HepG2 (cell line): ENCODE results near the gene PKD1L1. TPM values are rescaled to one million over a fixed set of nuclear protein-coding genes. Genes with fewer than 3 reads are reported as not detected.
A peak's percentile ranks its signal among the peaks of the same experiment; 100 is the strongest.
"Not testable (repeated sequence)": the region's sequence is repeated elsewhere in the genome, so short reads cannot be mapped to it uniquely, and the experiment has no call there.

Experiments
- ATAC-seq: fragments of 200-7000 bp; cut with Tn5 transposase; 3 replicates; pipeline ENCODE4 v1.9.1; 2020; ENCODE audit warnings: mild to moderate bottlenecking, moderate library complexity
- BruUV-seq: library from RNA; stranded (reverse); fragments of 400-500 nt; replicated peaks from 2 replicates; lab custom pipeline; 2021; lab: Mats Ljungman, UMichigan
- CTCF ChIA-PET: fragments of 300-600 bp; formaldehyde crosslinking; extraction: SDS; loops from one replicate; lab custom pipeline; 2021; ENCODE audit warnings: low total read pairs, inconsistent platforms, low intra/inter-chr PET ratio; lab: Yijun Ruan, JAX
- POLR2A ChIA-PET: fragments of 350-600 bp; sonication (Branson Sonifier 250); formaldehyde crosslinking; loops from one replicate; lab custom pipeline; 2020; ENCODE audit warnings: antibody characterized with exemption, inconsistent platforms; lab: Yijun Ruan, JAX
- DNase-seq: peaks from one replicate; pipeline ENCODE4 v3.0.0-alpha.2; 2015; ENCODE audit warnings: low spot score
- FAIRE-seq: peaks from 3 replicates; lab custom pipeline; 2011; peaks lifted over from hg19 to GRCh38; lab: Jason Lieb, UNC
- H2AFZ ChIP-seq: one replicate; pipeline ENCODE4 v1.6.1; 2011; ENCODE audit warnings: low read length, inconsistent platforms
- H3K27ac ChIP-seq: fragments of 300-600 bp; 3 replicates; pipeline ENCODE4 v1.8.0; 2011; ENCODE audit warnings: mixed run types, mild to moderate bottlenecking, mixed read lengths, low read length, inconsistent platforms; ENCODE audit not compliant: insufficient read depth; ENCODE audit errors: extremely low read length
- H3K27me3 ChIP-seq, 2 experiments: fragments of 200-600 bp in 1 of 2; 2 replicates in 1 of 2; 3 replicates in 1 of 2; pipeline versions ENCODE4 v1.6.0 to v1.8.0; 2011; ENCODE audit warnings: low read length in 2 of 2, mild to moderate bottlenecking in 2 of 2, moderate library complexity in 2 of 2, inconsistent platforms in 1 of 2; ENCODE audit not compliant: insufficient read depth in 2 of 2, control insufficient read depth in 1 of 2
- H3K36me3 ChIP-seq, 2 experiments: fragments of 200-600 bp in 1 of 2; replicated peaks in 1 of 2; 2 replicates in 1 of 2; 3 replicates in 1 of 2; pipeline versions ENCODE4 v1.5.1 to v1.8.0; 2011; ENCODE audit warnings: low read length in 2 of 2, inconsistent platforms in 1 of 2; ENCODE audit not compliant: insufficient read depth in 2 of 2, control insufficient read depth in 1 of 2
- H3K4me1 ChIP-seq: 2 replicates; pipeline ENCODE4 v1.5.1; 2012; ENCODE audit warnings: low read length, inconsistent platforms; ENCODE audit not compliant: insufficient read depth
- H3K4me2 ChIP-seq: 2 replicates; pipeline ENCODE4 v1.6.0; 2011; ENCODE audit warnings: low read depth, low read length, inconsistent platforms
- H3K4me3 ChIP-seq, 3 experiments: fragments of 200-600 bp in 1 of 3; sonication (generic), shearing (Covaris generic) in 1 of 3; replicated peaks in 1 of 3; 2 replicates each; pipeline ENCODE4 v1.5.1; 2011 to 2016; ENCODE audit warnings: low read length in 3 of 3, inconsistent platforms in 2 of 3, low read depth in 2 of 3, mild to moderate bottlenecking in 2 of 3, control low read depth in 1 of 3, mixed read lengths in 1 of 3; ENCODE audit not compliant: insufficient read depth in 1 of 3
- H3K79me2 ChIP-seq: one replicate; pipeline ENCODE4 v1.6.1; 2011; ENCODE audit warnings: low read length, inconsistent platforms; ENCODE audit not compliant: insufficient read depth
- H3K9ac ChIP-seq: 2 replicates; pipeline ENCODE4 v1.6.0; 2011; ENCODE audit warnings: mild to moderate bottlenecking, low read depth, low read length, inconsistent platforms; ENCODE audit not compliant: insufficient read depth
- H3K9me3 ChIP-seq: 2 replicates; pipeline ENCODE4 v1.5.1; 2012; ENCODE audit warnings: mild to moderate bottlenecking, low read length
- H4K20me1 ChIP-seq: 2 replicates; pipeline ENCODE4 v1.6.0; 2011; ENCODE audit warnings: inconsistent platforms, mild to moderate bottlenecking, low read length, moderate library complexity; ENCODE audit not compliant: insufficient read depth
- CREB3 ChIP-seq: sonication (generic); formaldehyde crosslinking; IDR thresholded peaks from 2 replicates; pipeline ENCODE4 v1.5.0; 2020; ENCODE audit warnings: missing genetic modification reagents
- GFI1 ChIP-seq: sonication (generic); formaldehyde crosslinking; IDR thresholded peaks from 2 replicates; pipeline ENCODE4 v1.5.0; 2020; ENCODE audit warnings: missing genetic modification reagents, mild to moderate bottlenecking, borderline replicate concordance
- HOXA5 ChIP-seq: sonication (generic); formaldehyde crosslinking; IDR thresholded peaks from 2 replicates; pipeline ENCODE4 v1.4.0; 2020; ENCODE audit warnings: missing genetic modification reagents
- MLXIP ChIP-seq: sonication (generic); formaldehyde crosslinking; IDR thresholded peaks from 2 replicates; pipeline ENCODE4 v1.9.0; 2021; ENCODE audit warnings: missing genetic modification reagents, borderline replicate concordance
- RARG ChIP-seq: sonication (generic); formaldehyde crosslinking; IDR thresholded peaks from 2 replicates; pipeline ENCODE4 v1.4.0; 2020; ENCODE audit warnings: low read depth, mild to moderate bottlenecking, missing genetic modification reagents
- SOX5 ChIP-seq: IDR thresholded peaks from 2 replicates; pipeline ENCODE4 v1.6.1; 2016; ENCODE audit warnings: borderline replicate concordance
- SP2 ChIP-seq: sonication (generic); formaldehyde crosslinking; IDR thresholded peaks from 2 replicates; pipeline ENCODE4 v1.5.1; 2020; ENCODE audit warnings: mild to moderate bottlenecking, missing genetic modification reagents
- TBX2 ChIP-seq: sonication (generic); formaldehyde crosslinking; IDR thresholded peaks from 2 replicates; pipeline ENCODE4 v1.5.0; 2020; ENCODE audit warnings: missing genetic modification reagents, mild to moderate bottlenecking, borderline replicate concordance
- ZKSCAN5 ChIP-seq: sonication (generic); formaldehyde crosslinking; IDR thresholded peaks from 2 replicates; pipeline ENCODE4 v1.5.1; 2020; ENCODE audit warnings: mild to moderate bottlenecking, missing genetic modification reagents
- ZMYM2 ChIP-seq: sonication (generic); formaldehyde crosslinking; IDR thresholded peaks from 2 replicates; pipeline ENCODE4 v1.8.0; 2022; ENCODE audit warnings: mild to moderate bottlenecking, missing genetic modification reagents
- ZNF326 ChIP-seq: sonication (generic); formaldehyde crosslinking; IDR thresholded peaks from 2 replicates; pipeline ENCODE4 v1.4.0; 2020; ENCODE audit warnings: missing genetic modification reagents, borderline replicate concordance
- ZNF670 ChIP-seq: sonication (generic); formaldehyde crosslinking; IDR thresholded peaks from 2 replicates; pipeline ENCODE4 v1.8.0; 2022; ENCODE audit warnings: mild to moderate bottlenecking, missing genetic modification reagents, borderline replicate concordance
- ZNF768 ChIP-seq: sonication (generic); formaldehyde crosslinking; IDR thresholded peaks from 2 replicates; pipeline ENCODE4 v1.4.0; 2020; ENCODE audit warnings: missing genetic modification reagents
- ZNF878 ChIP-seq: sonication (generic); formaldehyde crosslinking; IDR thresholded peaks from 2 replicates; pipeline ENCODE4 v1.8.1; 2023; ENCODE audit warnings: mild to moderate bottlenecking, missing genetic modification reagents, moderate library complexity
- WGBS: methylation state at CpG from one replicate; pipeline ENCODE4 v1.1.6; 2017; ENCODE audit warnings: low lambda C conversion rate; 5-methylcytosine and 5-hydroxymethylcytosine counted together
- in situ Hi-C: cut with HindIII; loops from 2 replicates; pipeline ENCODE4 v1.10.0; 2017; ENCODE audit warnings: low pct_unique_long_range_greater_than_20kb; ENCODE audit not compliant: extremely low pct_ligation_motif_present
- intact Hi-C: fragments of 100-400 bp; cut with micrococcal nuclease; formaldehyde crosslinking; loops from one replicate; pipeline ENCODE4 v1.10.0; 2022; ENCODE audit not compliant: unreplicated experiment
- polyA plus RNA-seq, 8 experiments: library from polyadenylated mRNA; depleted of rRNA in 3 of 8; stranded (reverse) in 7 of 8; unstranded in 1 of 8; fragments of >200 nt; fragmentation: Illumina TruSeq in 4 of 8; extraction: Trizol in 4 of 8; gene quantifications; 2 replicates each; pipeline versions ENCODE4 v1.2.1 to v1.2.3, GENCODE V29; 2011 to 2016; ENCODE audit warnings: low read depth in 4 of 8, missing spikeins in 1 of 8, mixed read lengths in 1 of 8; ENCODE audit not compliant: insufficient read depth in 1 of 8
- total RNA-seq, 5 experiments: library from RNA; depleted of rRNA; stranded (reverse); fragments of >200 nt; fragmentation: Illumina TruSeq; extraction: Trizol; gene quantifications; 2 replicates each; pipeline ENCODE4 v1.2.3, GENCODE V29; 2016; ENCODE audit warnings: low read depth in 1 of 5

The PKD1L1 gene
- total and polyA plus RNA-seq, 2 of the 13 experiments (the other 11 are each of a cell fraction or from before 2014, with no cell fraction given): 0.01 TPM; not detected in 1

- TF ChIP-seq SP2: no peak
- no peak for TF ChIP-seq CREB3
- TF ChIP-seq ZNF768 (CRISPR knock-in tag): no peak
- TF ChIP-seq ZNF326 (CRISPR knock-in tag): no peak
Measured at GRCh38 chr7:47982610-47983009, 34.3 kb upstream of the PKD1L1 start (continued).

GRCh38 chr7:47980648-47981047 lies 32.4 kb upstream of the PKD1L1 start:
- POLR2A ChIA-PET, FAIRE-seq, DNase-seq, H3K9me3 ChIP-seq, intact Hi-C loops, in situ Hi-C loops, H3K4me3 ChIP-seq, H2AFZ ChIP-seq, H3K9ac ChIP-seq, H3K79me2 ChIP-seq, CTCF ChIA-PET, H3K27ac ChIP-seq, ATAC-seq, BruUV-seq, H4K20me1 ChIP-seq, H3K27me3 ChIP-seq, H3K4me2 ChIP-seq: not testable (repeated sequence)
- Histone ChIP-seq H3K4me1 (peaks cover 15% of the 10 kb centered on the region), H3K36me3 (peaks cover 4 to 25% of the 10 kb centered on the region in 2 experiments)
- 97% methylated on average over 4 of the region's 5 CpGs for WGBS

- 20% methylated on average over 7 of the region's 7 CpGs for WGBS
- Histone ChIP-seq H3K36me3 (peaks cover 4 to 31% of the 10 kb centered on the region in 2 experiments), H3K27ac (no peak overlapping the region), H3K79me2 (peaks cover 4% of the 10 kb centered on the region), H3K9ac (no peak overlapping the region), H3K4me2 (peak overlapping the region; percentile 99), H4K20me1 (no peaks in the 10 kb centered on the region), H3K4me1 (peaks cover 15% of the 10 kb centered on the region), H2AFZ (peak overlapping the region; percentile 50), H3K4me3 (peak overlapping the region in 2 of 3 experiments; percentile 77 to 81; a peak in 5 of 6 replicates), H3K9me3 (no peaks in the 10 kb centered on the region), H3K27me3 (no peaks in the 10 kb centered on the region; a peak in 1 of 5 replicates)
- no peak for ATAC-seq
- CTCF ChIA-PET: no interaction called here
- TF ChIP-seq ZNF878 (CRISPR knock-in tag) (0 out of 2 replicates have a peak, but pooled peaks have one; percentile 4), SOX5 (CRISPR knock-in tag) (no peak), GFI1 (CRISPR knock-in tag) (no peak), ZNF670 (no peak), RARG (CRISPR knock-in tag) (0 out of 2 replicates have a peak, but pooled peaks have one; percentile 0), MLXIP (CRISPR knock-in tag) (no peak), ZKSCAN5 (no peak), HOXA5 (CRISPR knock-in tag) (no peak), ZMYM2 (CRISPR knock-in tag) (no peak), TBX2 (CRISPR knock-in tag) (no peak)
- no TSS peak for BruUV-seq
- intact Hi-C loops: loop anchor here (1.0 kb wide), 1 partner anchor 108 kb away; no protein-coding TSS in a partner anchor
- POLR2A ChIA-PET: no interaction called here
- FAIRE-seq: no peak
- in situ Hi-C loops: no loop called here
- no peak for DNase-seq
Measured at GRCh38 chr7:47979832-47980181, 31.5 kb upstream of the PKD1L1 start.
